Activated CD4-positive, alpha-beta T cell treated with anti-CD3 and anti-CD28 coated beads, Interleukin-2, amount 50 U/mL, for 16 hours (primary cell): Measurements from ENCODE around the gene EIF4G1.
"Not testable (repeated sequence)": the region's sequence is repeated elsewhere in the genome, so short reads cannot be mapped to it uniquely, and the experiment has no call there.

Experiments
- DNase-seq: peaks from one replicate; pipeline ENCODE4 v3.0.0-alpha.2; 2020

EIF4G1 gene

DNA sequence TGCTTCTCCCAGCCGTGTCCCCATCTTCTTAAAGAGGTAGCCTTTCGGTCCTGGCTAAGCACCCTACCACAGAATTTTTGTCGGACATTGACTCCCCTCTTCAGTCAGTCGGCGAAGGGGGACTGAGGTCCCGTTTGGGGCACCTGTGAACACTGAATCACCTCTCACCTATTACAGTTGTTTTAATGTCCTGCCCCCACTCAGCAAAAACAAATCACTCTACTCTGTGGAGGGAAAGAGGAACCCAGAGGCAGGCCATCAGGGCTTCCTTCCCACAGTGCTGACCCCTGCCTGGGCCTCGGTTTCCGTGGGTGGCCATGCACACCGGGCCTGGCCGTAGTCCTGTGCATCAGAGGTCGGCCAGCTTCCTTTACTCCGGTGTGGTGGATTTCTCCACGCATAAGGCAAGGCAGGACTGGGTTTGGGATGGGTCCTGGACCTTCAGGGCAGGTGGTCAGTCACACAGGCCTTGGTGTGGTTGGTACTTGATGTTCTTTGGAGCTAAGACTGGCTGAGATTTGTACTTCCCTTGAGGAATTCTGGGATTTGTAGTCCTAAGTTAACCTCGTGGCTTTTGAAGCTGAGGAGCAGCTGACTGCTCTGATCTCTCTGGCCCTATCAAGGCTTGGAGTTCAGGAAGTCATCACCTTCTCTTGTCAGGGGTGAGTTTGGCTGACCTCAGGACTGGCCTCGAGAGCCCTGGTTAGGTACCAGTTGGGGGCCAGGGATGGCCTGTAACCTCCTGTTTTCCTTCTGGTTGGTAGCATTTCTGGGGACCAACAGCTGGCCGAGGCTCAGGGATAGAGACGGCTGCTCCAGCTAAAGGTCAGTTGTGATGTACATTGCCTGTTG, 22.4 kb downstream of the EIF4G1 start:
- DNase-seq: no peak

DNA sequence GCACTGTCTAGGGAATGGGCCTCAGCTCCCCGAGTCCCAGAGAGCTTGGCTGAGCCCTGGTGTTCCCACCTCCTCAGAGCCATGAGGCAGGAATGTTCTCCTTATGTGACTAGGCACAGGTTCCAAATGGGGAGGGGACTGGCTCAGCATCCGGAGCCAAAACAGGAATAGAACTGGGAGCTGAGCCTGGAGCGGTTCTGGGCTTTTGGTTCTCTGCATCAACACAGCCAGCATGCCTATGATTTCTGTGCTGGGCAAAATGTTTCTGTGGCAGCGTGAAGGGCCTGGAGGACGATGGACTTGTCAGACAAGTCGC, 23.0 kb downstream of the EIF4G1 start, which contains the start of gene FAM131A:
Gene FAM131A, plus strand, starts transcription at position 202 of the 316 bp plus-strand sequence. Its CDS starts 31 bp downstream, at position 233.
- no peak for DNase-seq

DNA sequence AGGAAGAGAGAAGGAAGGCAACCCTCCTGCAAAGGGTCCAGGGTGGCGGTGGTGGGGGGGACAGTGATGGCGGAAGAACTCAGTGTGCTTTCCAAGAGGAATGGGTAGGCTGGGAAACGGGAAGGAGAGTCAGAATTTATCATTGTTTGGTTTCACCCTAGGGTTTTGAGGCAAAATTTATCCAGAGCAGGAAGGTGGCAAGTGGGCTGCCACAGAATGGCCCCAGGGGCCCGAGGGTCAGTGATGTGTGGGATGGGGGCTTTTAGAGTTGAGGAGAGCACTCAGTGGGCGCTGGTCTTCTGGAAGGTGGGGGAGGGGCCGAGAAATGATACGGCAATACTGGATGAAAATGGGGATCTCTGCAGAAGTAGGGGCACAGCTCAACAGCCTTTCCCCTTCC, 23.6 kb downstream of the EIF4G1 start:
- DNase-seq: no peak

DNA sequence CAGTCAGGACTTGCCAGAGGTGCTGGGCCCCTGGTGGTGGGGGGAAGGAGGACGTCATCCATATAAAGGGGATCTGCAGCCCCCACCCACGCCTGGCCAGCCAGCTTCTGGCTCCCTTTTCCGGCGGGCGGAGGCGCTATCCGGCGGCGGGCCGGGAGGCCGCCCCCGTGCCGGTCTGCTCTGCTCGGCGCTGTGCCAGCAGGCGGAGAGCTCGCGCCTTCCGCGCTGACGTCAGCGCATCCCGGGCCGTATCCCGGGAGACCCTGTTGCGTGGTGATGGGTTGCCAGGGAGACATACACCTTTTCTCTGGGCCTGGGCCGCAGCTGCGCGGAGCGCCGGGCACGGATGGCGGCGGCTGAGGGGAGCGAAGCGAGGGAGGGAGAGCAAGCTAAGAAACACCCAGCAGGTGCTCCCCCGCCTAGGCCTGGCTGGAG, 24.1 kb downstream of the EIF4G1 start:
- DNase-seq: no peak

DNA sequence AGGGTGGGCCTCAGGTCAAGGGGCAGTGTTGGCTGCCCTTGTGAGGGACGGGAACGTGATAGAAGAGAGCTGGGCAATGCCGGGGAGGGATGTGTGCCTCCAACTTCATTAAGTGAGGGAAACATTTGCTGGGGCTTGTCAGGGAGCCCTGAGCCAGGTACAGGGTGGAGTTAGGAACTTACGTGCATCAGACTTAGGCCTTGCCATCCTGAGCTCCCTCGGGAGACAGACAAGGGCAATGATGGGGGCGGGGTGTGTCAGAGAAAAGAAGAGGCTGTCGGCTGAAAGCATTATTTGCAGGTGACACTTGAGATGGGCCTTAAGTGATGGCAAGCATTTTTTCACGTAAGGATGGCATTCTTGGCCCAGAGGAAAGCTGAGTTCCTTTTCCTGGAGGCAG, 24.6 kb downstream of the EIF4G1 start:
- no peak for DNase-seq

DNA sequence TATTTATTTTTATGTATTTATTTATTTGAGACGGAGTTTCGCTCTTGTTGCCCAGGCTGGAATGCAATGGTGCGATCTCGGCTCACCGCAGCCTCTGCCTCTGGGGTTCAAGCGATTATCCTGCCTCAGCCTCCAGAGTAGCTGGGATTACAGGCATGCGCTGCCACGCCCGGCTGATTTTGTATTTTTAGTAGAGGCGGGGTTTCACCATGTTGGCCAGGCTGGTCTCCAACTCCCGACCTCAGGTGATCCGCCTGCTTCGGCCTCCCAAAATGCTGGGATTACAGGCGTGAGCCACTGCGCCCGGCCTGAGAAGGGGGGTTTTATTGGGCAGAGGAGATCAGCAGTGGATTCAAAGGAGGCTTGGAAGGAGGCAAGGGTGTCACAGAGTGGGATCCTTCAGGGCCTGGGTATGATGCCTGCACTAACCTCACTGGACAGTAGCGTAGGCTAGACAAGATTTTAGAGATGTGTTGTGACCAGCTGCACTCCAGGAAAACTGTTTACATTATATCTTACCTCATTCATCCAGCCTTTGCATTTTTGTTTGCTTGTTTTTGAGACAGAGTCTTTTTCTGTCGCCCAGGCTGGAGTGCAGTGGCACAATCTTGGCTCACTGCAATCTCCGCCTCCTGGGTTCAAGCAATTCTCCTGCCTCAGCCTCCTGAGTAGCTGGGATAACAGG, 25.2 kb downstream of the EIF4G1 start:
- not testable (repeated sequence) for DNase-seq

DNA sequence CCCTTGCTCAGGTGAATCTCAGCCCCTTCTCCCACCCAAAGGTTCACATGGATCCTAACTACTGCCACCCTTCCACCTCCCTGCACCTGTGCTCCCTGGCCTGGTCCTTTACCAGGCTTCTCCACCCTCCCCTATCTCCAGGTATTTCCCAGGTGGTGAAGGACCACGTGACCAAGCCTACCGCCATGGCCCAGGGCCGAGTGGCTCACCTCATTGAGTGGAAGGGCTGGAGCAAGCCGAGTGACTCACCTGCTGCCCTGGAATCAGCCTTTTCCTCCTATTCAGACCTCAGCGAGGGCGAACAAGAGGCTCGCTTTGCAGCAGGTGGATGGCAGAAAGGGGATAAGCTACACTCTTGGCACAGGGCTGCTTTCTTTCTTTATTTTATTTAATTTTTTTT, 27.5 kb downstream of the EIF4G1 start:
- no peak for DNase-seq

DNA sequence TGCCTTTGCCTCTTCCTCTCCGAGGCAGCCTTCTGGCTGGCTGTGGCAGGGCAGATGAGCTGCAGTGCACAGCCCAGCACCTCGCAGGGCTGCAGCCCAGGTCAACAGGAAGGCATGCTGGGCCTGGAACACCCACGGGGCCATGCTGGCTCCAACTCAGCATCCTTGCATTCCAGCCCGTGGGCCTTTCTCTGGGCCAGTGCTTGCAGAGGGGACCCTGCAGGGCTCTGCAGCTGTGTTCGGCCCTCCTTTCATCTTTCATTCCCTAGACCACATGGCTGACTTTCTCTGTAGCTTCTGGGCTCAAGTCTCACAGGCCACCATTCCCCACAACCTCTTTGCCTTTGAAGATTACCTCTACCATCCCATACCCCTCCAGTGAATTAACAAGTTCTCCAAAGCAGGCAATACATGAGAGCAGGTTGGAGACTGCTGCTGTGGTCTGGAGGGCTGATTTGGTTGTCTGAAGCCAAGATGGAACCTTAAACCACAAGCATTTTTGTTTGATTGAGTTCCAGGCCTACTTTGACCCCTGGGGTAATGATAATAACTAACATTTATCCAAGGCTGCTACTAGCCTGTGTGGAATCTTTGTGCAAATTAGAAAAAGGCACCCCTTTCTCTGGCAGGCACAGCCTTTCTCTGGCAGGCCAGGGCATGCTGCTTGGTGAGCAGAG, 28.9 kb downstream of the EIF4G1 start:
- no peak for DNase-seq

DNA sequence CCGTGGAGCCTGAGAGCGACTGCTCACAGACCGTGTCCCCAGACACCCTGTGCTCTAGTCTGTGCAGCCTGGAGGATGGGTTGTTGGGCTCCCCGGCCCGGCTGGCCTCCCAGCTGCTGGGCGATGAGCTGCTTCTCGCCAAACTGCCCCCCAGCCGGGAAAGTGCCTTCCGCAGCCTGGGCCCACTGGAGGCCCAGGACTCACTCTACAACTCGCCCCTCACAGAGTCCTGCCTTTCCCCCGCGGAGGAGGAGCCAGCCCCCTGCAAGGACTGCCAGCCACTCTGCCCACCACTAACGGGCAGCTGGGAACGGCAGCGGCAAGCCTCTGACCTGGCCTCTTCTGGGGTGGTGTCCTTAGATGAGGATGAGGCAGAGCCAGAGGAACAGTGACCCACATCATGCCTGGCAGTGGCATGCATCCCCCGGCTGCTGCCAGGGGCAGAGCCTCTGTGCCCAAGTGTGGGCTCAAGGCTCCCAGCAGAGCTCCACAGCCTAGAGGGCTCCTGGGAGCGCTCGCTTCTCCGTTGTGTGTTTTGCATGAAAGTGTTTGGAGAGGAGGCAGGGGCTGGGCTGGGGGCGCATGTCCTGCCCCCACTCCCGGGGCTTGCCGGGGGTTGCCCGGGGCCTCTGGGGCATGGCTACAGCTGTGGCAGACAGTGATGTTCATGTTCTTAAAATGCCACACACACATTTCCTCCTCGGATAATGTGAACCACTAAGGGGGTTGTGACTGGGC, 30.3 kb downstream of the EIF4G1 start:
- no peak for DNase-seq

DNA sequence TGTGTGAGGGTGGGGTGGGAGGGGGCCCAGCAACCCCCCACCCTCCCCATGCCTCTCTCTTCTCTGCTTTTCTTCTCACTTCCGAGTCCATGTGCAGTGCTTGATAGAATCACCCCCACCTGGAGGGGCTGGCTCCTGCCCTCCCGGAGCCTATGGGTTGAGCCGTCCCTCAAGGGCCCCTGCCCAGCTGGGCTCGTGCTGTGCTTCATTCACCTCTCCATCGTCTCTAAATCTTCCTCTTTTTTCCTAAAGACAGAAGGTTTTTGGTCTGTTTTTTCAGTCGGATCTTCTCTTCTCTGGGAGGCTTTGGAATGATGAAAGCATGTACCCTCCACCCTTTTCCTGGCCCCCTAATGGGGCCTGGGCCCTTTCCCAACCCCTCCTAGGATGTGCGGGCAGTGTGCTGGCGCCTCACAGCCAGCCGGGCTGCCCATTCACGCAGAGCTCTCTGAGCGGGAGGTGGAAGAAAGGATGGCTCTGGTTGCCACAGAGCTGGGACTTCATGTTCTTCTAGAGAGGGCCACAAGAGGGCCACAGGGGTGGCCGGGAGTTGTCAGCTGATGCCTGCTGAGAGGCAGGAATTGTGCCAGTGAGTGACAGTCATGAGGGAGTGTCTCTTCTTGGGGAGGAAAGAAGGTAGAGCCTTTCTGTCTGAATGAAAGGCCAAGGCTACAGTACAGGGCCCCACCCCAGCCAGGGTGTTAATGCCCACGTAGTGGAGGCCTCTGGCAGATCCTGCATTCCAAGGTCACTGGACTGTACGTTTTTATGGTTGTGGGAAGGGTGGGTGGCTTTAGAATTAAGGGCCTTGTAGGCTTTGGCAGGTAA, 31.1 kb downstream of the EIF4G1 start:
- DNase-seq: no peak

DNA sequence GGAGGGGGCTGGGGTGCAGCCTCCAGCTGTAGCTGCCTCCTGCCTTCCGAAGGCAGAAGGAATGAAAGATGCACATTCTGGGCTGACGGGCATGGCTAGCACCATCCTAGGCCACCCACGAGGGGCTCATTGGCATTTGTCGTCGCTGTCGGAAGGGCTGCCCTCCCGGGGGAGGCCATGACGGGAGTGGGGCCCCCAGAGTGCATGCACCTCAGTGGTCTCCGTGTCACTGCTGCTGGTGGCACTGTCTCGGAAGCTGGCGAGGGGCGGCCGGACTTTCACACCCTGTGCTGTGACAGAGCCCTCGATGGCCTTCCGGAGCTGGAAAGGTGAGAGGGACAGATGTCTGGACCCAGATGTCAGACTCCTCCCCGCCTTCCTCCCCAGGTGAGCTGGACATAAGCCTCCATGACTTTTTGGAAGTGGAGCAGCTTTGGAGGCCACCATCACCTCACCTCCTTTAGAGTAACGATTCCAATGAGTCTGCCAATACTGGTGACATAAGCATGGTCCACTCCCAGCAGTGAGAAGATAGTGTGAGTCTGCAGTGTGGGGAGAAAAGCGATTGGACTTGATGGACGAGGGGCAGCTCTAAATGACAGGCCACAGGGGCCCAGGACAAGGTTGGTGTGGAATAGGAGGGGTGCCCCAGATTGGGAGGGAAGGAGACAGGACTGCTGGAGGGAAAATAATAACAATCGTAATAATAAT, 32.2 kb downstream of the EIF4G1 start:
- DNase-seq: no peak

DNA sequence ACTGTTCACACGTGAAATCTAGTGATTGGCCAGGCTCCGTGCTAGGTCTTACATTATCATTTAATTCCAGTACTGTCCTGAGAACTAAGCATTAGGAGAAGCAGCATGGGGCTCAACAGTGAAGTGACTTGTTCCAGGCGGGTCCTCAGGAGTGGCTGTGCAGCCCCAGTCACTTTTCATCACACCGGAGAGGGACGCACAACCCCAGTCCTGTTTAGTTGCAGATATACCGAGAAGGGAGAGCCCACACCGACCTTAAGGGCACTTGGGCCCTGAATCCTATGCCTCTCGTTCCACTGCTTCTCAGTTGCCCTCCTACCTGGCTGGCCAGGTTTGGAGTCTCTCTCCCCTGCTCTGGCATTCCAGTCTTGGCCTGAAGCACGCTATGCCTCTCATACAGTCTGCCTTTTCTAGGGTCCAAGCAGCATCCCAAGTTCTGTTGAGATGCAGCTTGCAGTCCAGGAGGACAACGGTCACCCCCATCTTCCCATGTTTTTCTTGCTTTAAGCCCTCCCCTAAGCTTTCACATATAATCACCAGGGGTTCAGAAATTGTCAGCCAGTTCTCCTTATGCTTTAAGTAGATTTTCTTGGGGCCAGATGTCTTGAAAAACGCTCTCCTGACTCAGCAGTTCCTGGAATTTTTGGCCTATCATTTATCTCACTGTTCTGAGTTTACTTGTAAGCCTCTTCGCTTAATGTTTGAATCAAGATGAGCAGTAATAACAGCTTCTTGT, 33.1 kb downstream of the EIF4G1 start:
- no peak for DNase-seq

DNA sequence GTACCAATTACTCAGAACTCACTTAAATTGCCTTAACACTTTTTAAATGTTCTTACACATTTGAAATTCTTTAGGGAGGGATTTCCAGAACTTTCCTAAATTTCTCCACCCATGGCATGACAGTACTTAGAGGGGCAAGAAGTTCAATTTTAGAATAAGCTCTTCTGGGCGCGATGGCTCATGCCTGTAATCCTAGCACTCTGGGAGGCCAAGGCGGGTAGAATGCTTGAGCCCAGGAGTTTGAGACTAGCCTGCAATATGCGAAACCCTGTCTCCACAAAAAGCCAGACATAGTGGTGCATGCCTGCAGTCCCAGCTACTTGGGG, 33.6 kb downstream of the EIF4G1 start:
- DNase-seq: no peak

DNA sequence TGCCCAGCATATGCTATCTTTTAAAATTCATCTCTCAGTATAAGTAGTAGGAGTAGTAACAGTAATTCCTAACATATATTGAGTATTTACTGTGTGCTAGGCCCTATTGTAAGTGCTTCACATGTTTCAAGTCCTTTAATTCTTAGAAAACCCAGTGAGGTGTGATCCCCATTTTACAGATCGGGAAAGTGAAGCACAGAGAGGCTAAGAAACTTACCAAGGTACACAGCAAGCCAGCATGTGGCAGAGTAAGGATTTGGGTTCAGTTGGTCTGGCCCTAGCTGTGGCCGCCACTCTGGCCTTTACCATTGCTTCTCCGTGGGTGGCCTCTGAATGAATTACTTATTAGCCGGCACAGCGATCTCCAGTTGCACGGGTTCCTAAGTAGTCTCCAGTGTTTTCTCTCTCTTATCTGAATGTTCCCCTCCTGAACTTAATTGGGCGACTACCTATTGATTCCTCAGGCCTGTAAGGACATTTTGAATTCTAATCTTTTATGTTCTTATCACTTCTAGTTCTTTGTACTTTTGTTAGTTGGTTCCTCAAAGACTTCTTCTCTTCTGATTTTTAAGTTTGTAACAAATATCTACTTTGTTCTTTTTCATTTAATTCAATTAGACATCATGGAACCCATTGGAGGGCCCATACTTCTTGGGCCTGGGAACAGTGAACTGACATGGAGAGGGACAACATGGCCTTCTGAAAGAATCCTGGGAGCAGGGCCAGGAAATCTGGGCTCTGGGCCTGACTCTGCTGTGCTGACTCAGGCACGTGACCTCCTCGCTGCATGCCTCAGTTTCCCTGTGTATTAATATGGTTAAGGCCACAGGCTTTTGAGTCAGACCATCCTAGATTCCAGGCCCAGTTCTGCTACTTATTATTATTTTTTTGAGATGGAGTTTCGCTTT, 35.4 kb downstream of the EIF4G1 start:
- DNase-seq: no peak

DNA sequence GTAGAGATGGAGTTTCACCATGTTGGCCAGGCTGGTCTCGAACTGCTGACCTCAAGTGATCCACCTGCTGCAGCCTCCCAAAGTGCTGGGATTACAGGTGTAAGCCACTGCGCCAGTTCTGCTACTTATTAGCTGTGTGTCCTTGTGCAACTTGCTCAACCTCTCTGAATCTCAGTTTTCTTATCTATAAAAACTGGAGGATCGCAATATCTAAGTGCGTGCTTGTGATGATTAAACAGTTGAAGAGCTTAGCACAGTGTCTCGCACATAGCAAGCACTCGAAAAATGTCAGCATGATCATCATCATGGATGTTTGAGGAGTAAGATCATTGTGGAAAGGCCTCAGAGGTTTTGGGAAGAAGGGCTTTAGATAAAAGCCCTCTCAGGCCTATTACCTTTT, 36.2 kb downstream of the EIF4G1 start:
- no peak for DNase-seq

DNA sequence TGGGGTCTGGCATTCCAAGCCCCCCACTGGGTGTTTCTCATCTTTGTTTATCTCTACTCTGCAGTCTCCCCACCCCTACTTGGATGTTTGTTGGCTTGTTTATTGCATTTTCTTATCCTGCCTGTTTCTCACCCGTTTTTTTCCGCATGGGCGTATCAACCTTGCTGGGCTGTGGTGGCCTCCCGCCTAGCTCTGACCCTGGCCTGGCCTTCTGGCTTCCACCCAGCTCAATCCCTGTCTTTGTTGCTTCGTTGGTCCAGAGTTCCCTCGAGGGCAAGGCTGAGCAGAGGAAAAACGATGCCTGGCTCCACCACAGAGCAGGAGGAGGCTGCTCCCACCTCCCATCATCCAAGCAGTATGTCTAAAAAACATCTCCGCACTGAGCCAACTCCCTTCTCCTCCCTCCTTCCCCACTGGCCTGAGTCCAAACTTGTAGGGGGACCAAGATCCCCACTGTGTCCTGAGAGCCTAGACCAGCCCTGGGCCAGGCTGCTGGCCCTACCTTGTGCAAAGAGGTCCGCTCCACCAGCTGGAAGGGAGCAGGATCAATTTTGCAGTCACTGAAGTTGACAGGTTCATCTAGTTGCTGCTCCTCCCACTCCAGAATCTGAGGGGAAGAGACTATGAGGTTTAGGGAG, 37.2 kb downstream of the EIF4G1 start:
- no peak for DNase-seq

DNA sequence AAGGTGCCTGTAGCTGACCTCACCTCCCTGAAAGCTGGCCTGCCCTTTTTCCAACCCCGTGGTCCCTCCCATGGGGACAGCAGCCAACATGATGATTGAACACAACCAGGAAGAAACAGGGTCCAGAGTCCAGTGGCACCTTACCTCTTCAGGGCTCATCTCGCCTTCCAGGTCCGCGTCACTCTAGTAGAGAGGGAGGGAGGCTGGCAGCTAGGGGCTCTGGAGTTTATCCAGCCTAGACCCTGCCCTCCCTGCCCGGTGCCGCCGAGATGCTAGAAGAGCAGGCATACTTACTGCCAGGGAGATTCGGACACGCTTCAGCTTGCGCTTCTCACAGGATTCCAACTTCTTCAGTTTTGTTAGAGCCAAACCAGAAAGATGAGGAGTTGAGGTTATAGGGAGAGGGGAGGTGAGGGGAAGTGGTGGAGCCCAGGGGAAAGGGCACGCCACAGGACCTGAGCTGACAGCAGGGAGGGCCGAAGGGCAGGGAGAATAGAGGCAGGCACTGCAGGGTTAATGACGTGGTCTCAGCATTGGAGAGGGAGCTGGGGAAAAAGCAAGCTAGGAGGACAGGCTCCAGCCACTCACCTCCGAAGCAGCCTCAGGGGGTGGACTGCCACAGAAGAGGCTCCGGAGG, 37.9 kb downstream of the EIF4G1 start:
- DNase-seq: no peak

DNA sequence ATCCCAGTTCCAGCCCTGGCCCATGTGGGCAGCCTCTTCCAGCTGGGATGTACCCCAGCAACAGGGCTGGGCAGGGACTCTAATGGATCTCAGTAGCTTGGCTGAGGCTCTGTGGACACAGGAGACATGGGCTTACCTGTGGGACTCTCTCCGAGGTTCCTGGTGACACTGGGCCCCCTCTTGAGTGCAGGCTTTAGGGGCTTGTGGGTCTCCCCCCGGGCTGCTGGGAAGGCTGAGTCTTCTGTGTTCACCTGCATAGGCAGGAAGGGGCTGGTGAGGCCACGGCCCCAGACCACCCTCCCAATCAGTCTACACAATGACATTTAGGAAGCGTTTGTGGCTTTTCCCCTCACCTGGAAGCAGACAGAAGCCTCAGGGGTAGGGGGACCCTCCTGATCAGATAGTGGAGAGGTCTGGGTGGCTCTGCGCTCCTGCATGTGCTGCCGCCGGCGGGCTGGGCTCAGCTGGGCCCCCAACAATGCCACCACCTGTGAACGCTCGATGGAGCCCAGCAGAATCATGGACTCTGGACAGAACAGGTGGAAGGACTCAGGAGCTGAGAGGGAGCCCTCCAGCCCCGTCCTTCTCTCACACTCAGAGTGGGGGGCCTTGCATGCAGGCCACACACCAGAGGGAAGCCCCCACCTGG, 38.6 kb downstream of the EIF4G1 start:
- DNase-seq: no peak
